Measurements from ENCODE around the gene ZDHHC3.

The ZDHHC3 gene

DNA sequence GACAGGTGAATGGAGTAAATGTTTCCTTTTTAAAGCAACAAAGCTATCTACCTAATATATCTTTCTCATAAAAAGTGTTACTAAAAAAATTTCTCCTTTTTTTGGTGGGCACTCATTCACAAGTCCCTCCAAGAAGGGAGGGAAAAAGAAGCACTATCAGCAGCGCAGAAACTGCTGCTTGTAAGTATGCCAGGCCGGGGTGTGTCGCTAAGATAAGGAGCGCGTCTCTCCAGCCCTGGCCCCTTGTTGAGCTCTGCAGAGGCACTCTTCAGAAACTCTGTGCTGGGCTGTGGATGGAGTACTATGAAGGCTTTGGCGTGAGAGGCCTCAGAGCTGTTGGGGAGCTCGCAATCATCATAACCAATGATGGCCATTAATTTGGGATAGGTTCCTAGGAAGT lies 49.1 kb downstream of the ZDHHC3 start:
- DNase-seq (ENCODE audit: low spot score), result no peak

DNA sequence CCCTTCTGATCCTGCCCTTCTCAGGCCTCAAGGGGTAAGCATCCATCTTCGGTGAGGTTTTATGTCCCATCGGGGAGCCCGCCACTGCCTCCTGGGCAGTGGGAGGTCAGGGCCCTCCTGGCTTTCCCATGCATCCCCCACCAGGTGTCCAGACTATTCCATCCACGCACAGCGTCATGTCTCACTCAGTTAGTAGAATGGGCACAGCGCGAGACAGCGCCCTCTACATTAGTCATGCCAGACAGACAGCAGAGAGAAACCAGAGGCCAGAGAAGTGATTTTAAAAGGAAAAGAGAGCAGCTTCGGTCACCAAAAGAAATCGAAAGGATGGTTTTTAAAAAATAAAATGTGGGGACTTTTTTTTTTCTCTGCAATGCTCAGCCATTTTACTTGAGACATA lies 49.8 kb downstream of the ZDHHC3 start:
- no peak for DNase-seq (ENCODE audit: low spot score)

- DNase-seq (ENCODE audit: low spot score), result no peak
Measured at GRCh38 chr3:44924457-44925084, 51.4 kb downstream of the ZDHHC3 start.

DNA sequence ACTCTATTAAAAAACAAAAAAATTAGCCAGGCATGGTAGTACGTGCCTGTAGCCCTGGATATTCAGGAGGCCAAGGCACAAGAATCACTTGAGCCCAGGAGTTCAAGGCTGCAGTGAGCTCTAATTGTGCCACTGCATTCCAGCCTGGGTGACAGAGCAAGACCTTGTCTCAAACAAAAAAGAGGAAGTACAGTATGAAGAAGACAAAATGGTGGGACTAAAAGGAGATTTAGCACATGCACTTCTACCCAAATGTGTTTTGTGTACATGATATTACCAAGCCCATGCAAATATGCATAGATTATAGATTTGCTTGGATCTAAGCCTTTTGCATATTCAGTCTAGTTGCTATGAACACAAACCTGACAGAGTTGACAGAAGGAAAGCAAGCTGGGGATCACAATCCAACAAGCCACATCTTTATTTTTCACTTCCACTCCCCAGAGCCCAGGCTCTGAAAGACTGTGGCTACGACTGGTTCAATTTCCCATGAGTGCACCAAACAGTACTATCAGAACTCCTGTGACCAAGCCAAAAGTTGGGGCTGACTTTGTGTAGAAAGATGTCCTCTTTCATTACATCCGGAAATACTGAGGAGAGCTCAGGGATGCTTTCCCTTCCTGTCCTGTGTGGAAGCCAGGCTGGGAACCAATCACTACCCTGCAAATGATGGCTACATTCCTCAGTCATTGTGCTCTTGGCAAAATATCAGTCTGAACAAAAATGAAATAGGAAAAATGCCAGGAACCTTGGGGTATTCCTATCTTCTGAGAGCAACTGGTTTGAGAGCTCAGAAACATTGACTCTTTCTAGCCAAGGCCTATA lies 52.1 kb downstream of the ZDHHC3 start:
- DNase-seq (ENCODE audit: low spot score), result no peak

- DNase-seq (ENCODE audit: low spot score), result no peak
Measured at GRCh38 chr3:44920081-44920480, 55.9 kb downstream of the ZDHHC3 start.

GRCh38 chr3:44918581-44918980 lies 57.4 kb downstream of the ZDHHC3 start:
- no peak for DNase-seq (ENCODE audit: low spot score)

GRCh38 chr3:44918087-44918486 lies 57.9 kb downstream of the ZDHHC3 start:
- no peak for DNase-seq (ENCODE audit: low spot score)

DNA sequence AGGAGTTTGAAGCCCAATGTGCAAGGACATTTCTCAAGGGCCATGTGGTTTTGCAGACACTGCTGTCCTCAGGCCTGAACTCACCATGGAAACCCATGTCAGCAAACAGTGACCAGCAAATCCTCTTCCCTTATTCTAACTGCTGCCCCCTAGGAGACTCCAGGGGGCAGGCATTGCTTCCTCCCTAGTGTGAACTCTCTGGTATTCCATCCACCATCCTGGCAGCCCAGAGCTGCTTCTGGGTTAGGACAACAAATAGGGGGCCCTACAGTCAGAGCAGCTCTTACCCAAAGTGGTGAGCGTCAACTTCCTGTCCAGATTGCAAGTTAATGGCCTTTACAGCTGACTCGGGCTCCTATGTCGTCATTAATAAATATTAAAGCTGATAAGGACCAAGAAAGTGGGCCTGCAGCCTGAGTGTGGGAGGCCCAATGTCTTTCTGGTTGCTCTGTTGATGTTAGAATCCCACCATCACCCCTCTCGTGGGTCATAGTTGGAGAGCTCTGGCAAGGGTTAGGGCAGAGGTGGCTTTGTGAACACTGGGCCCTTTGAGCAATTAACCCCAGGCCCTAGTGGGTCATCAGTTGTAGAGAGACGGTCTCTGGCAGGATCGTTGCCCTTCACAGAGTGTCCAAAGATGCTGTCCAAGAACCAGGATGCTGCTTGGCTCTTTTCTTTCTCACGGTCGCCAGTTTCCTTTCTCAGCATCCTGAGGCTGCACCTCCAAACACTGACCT lies 60.1 kb downstream of the ZDHHC3 start:
- DNase-seq (ENCODE audit: low spot score), result no peak

GRCh38 chr3:44914936-44915335 lies 61.0 kb downstream of the ZDHHC3 start:
- peak; percentile 42 for DNase-seq (ENCODE audit: low spot score)

DNA sequence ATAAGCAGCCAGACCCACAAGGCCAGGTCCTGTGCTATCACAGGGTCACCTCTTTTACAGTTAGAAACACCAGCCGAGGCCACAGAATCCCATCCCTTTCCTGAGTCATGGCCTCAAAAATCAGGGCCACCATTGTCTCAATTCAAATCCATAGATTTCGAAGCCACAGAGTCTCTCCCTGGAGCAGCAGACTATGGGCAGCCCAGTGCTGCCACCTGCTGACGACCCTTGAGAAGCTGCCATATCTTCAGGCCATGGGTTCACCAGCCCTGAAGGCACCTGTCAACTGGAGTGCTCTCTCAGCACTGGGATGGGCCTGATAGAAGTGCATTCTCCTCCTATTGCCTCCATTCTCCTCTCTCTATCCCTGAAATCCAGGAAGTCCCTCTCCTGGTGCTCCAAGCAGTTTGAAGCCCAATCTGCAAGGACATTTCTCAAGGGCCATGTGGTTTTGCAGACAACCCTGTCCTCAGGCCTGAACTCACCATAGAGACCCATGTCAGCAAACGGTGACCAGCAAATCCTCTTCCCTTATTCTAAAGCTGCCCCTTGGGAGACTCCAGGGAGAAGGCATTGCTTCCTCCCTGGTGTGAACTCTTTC lies 62.0 kb downstream of the ZDHHC3 start:
- DNase-seq (ENCODE audit: low spot score), result peak; percentile 93

GRCh38 chr3:44910693-44911092 lies 65.3 kb downstream of the ZDHHC3 start:
- DNase-seq (ENCODE audit: low spot score), result no peak

DNA sequence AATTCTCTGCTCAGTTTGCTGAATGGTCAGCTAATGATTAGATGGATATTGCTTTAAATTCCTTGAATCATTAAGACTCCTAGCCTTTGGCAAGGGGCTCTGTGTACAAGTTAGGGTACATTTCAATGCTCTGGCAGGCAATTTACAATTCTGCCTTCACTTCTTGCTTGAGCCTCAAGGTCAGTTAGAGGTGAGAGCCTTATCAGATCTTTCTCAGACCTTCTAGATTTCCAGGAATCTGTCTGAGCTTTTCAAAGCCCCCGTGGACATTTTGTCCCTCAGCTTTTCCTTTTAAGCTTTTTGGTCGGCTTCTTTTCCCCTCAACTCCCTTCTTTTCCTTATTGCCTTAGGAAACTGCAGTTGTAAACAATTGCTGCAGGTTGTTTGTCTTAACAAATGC lies 66.9 kb downstream of the ZDHHC3 start:
- no peak for DNase-seq (ENCODE audit: low spot score)

DNA sequence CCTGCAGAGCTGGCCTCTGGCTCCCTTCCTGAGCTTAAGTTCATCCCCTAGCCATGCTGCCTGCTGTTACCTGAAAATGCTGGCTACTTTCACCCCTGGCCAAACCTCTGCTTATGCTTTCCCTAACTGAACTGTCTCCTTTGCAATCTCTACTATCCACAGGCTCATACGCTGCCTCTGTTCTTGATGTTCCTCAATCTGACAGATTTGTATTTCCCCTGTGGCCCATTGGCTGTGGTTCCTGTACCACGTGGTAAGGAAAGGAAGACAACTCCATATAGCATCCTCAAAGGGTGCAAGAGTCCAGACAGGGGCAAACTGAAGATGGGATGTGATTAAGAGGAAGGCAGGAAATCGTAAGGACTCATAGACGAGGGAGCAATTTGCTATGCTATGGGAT lies 68.4 kb downstream of the ZDHHC3 start:
- no peak for DNase-seq (ENCODE audit: low spot score)

- no peak for DNase-seq (ENCODE audit: low spot score)
Measured at GRCh38 chr3:44906997-44907396, 69.0 kb downstream of the ZDHHC3 start.

- no peak for DNase-seq (ENCODE audit: low spot score)
Measured at GRCh38 chr3:44905446-44906157, 70.4 kb downstream of the ZDHHC3 start.

- DNase-seq (ENCODE audit: low spot score), result no peak
Measured at GRCh38 chr3:44903751-44904150, 72.2 kb downstream of the ZDHHC3 start.

GRCh38 chr3:44903314-44903713 lies 72.7 kb downstream of the ZDHHC3 start:
- no peak for DNase-seq (ENCODE audit: low spot score)

GRCh38 chr3:44902628-44903027 lies 73.3 kb downstream of the ZDHHC3 start:
- DNase-seq (ENCODE audit: low spot score), result no peak

DNA sequence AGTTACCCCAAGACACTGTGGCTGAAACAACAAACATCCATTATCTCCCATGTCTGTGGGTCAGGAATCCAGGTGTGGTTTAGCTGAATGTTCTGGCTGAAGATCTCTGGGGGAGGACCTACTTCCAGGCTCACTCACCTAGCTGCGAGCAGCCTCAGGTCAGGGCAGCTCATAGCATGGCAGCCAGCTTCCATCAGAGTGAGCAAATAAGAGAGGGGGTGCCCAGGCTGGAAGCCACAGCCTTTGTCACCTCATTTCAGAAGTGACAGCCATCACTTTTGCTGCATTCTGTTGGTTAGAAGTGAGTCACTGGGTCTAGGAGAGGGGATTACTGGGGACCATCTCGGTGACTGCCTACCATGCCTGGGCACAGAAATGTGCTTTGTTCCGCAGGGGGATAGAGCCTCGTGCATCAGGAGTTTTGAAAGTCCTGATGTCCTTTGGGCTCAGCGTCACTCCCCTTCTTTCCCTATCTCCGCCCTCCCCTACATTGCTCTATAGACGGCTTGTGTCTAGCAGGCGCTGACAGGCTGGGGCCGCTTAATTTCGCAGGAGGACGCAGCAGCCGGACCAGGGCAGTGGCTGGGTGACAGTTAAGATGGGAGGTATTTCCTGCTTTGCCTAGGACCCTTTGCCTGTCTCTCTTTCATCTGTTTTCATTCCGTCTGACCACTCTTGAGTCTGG lies 76.1 kb downstream of the ZDHHC3 start:
- DNase-seq (ENCODE audit: low spot score), result no peak

DNA sequence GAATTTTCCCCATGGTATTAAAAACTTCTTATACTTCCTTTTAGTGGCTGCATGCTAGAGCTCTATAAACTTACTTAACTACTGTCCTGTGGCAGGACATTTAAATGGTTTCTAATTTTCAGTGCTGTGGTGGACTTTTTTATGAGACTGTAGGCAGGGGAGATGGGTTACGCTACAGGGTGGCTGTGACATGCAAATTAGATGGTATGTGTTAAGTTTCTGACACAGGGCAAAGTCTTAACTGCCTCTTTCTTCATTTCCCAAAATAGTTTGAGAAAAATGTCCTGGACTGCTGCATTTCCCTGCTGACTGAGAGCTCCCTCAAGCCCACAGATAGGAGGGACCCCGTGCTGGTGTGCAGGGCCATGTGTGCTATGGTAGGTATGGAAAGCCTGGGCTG lies 79.5 kb downstream of the ZDHHC3 start:
- DNase-seq (ENCODE audit: low spot score), result no peak

- DNase-seq (ENCODE audit: low spot score), result no peak
Measured at GRCh38 chr3:44894485-44894884, 81.5 kb downstream of the ZDHHC3 start.

All from COLO829 (cell line).